GM13977 (cell line): Measurements from ENCODE around the gene MRRF.
"Not testable (repeated sequence)": the region's sequence is repeated elsewhere in the genome, so short reads cannot be mapped to it uniquely, and the experiment has no call there.

Experiments
- DNase-seq: peaks from one replicate; pipeline ENCODE4 v3.0.0; 2012; ENCODE audit warnings: low spot score
- CTCF ChIP-seq: IDR thresholded peaks from 2 replicates; pipeline ENCODE4 v1.5.1; 2012; ENCODE audit warnings: mild to moderate bottlenecking, control low read depth; ENCODE audit not compliant: insufficient read depth; ENCODE audit errors: extremely low read depth, missing control alignments
- in situ Hi-C: fragments of 300-500 bp; cut with MboI; formaldehyde crosslinking; loops from one replicate; pipeline ENCODE4 v1.12.0; 2022; ENCODE audit warnings: low sequenced_read_pairs, low pct_unique_long_range_greater_than_20kb, mixed read lengths, inconsistent platforms; ENCODE audit not compliant: unreplicated experiment

The MRRF gene

GRCh38 chr9:122325124-122325523 is 60.4 kb downstream of the MRRF start:
- in situ Hi-C loops = no loop called here
- no peak for DNase-seq
- no peak for TF ChIP-seq CTCF

- no peak for DNase-seq
- in situ Hi-C loops = no loop called here
- TF ChIP-seq CTCF = no peak
Measured at GRCh38 chr9:122327175-122327574, 62.5 kb downstream of the MRRF start.

- in situ Hi-C loops = no loop called here
- TF ChIP-seq CTCF = no peak
- no peak for DNase-seq
Measured at GRCh38 chr9:122329597-122329996, 64.9 kb downstream of the MRRF start.

GRCh38 chr9:122330466-122330865 is 65.8 kb downstream of the MRRF start:
- DNase-seq, in situ Hi-C loops: not testable (repeated sequence)

GRCh38 chr9:122331523-122331927 is 66.8 kb downstream of the MRRF start:
- in situ Hi-C loops = no loop called here
- no peak for DNase-seq
- TF ChIP-seq CTCF = no peak

- DNase-seq = no peak
- in situ Hi-C loops = no loop called here
Measured at GRCh38 chr9:122332083-122332482, 67.4 kb downstream of the MRRF start.

GRCh38 chr9:122332644-122333043 is 68.0 kb downstream of the MRRF start:
- in situ Hi-C loops = no loop called here
- no peak for TF ChIP-seq CTCF
- DNase-seq = no peak

More at GRCh38 chr9:122332083-122332482, 67.4 kb downstream of the MRRF start:
- TF ChIP-seq CTCF = no peak
